Keratinocyte (primary cell): ENCODE measurements around the gene SLC17A5. TPM values are rescaled to one million over a fixed set of nuclear protein-coding genes. Genes with fewer than 3 reads are reported as not detected.

Experiments
- DNase-seq: peaks from one replicate; pipeline ENCODE4 v3.0.0-alpha.2; 2011; ENCODE audit warnings: low read depth, missing footprints, low spot score
- FAIRE-seq: peaks from 2 replicates; lab custom pipeline; 2011; peaks lifted over from hg19 to GRCh38; lab: Jason Lieb, UNC
- H2AFZ ChIP-seq: 2 replicates; pipeline ENCODE4 v1.6.0; 2012; ENCODE audit warnings: low read length, control low read depth, inconsistent platforms; ENCODE audit not compliant: control insufficient read depth
- H3K27ac ChIP-seq: 2 replicates; pipeline ENCODE4 v1.5.1; 2011; ENCODE audit warnings: low read length; ENCODE audit not compliant: control insufficient read depth, insufficient read depth
- H3K27me3 ChIP-seq: 3 replicates; pipeline ENCODE4 v1.6.0; 2011; ENCODE audit warnings: low read length; ENCODE audit not compliant: control insufficient read depth, insufficient read depth; ENCODE audit errors: extremely low read depth
- H3K36me3 ChIP-seq, 2 experiments: 2 replicates in 1 of 2; 3 replicates in 1 of 2; pipeline ENCODE4 v1.5.1; 2011; ENCODE audit warnings: low read length in 2 of 2, mild to moderate bottlenecking in 1 of 2; ENCODE audit not compliant: control insufficient read depth in 2 of 2, insufficient read depth in 2 of 2; ENCODE audit errors: extremely low read depth in 1 of 2
- H3K4me1 ChIP-seq: 3 replicates; pipeline ENCODE4 v1.5.1; 2011; ENCODE audit warnings: low read length; ENCODE audit not compliant: control insufficient read depth, insufficient read depth; ENCODE audit errors: extremely low read depth
- H3K4me2 ChIP-seq: 3 replicates; pipeline ENCODE4 v1.6.0; 2011; ENCODE audit warnings: low read depth, low read length; ENCODE audit not compliant: control insufficient read depth, insufficient read depth; ENCODE audit errors: extremely low read depth
- H3K4me3 ChIP-seq, 3 experiments: fragments of 200-600 bp in 1 of 3; sonication (generic) in 1 of 3; 2 replicates in 2 of 3; 3 replicates in 1 of 3; pipeline ENCODE4 v1.5.1; 2011 to 2016; ENCODE audit warnings: low read length in 3 of 3, mild to moderate bottlenecking in 3 of 3, control low read depth in 2 of 3, inconsistent platforms in 1 of 3, low read depth in 1 of 3, mixed read lengths in 1 of 3, mixed run types in 1 of 3, moderate library complexity in 1 of 3; ENCODE audit not compliant: control insufficient read depth in 2 of 3, insufficient read depth in 2 of 3; ENCODE audit errors: extremely low read depth in 1 of 3
- H3K79me2 ChIP-seq: 2 replicates; pipeline ENCODE4 v1.6.0; 2012; ENCODE audit warnings: low read length; ENCODE audit not compliant: control insufficient read depth, insufficient read depth
- H3K9ac ChIP-seq: 3 replicates; pipeline ENCODE4 v1.6.0; 2011; ENCODE audit warnings: low read length; ENCODE audit not compliant: control insufficient read depth, insufficient read depth; ENCODE audit errors: extremely low read depth
- H3K9me1 ChIP-seq: 3 replicates; pipeline ENCODE4 v1.6.0; 2011; ENCODE audit warnings: low read length; ENCODE audit not compliant: control insufficient read depth, insufficient read depth; ENCODE audit errors: extremely low read depth
- H3K9me3 ChIP-seq: 2 replicates; pipeline ENCODE4 v1.5.1; 2012; ENCODE audit warnings: low read depth, low read length; ENCODE audit not compliant: control insufficient read depth
- H4K20me1 ChIP-seq: 3 replicates; pipeline ENCODE4 v1.6.0; 2011; ENCODE audit warnings: low read length; ENCODE audit not compliant: control insufficient read depth, insufficient read depth; ENCODE audit errors: extremely low read depth
- CTCF ChIP-seq, 3 experiments: IDR thresholded peaks in 1 of 3; conservative IDR thresholded peaks in 1 of 3; optimal IDR thresholded peaks in 1 of 3; 2 replicates in 2 of 3; 3 replicates in 1 of 3; pipeline versions ENCODE3 to v1.5.1; 2011; ENCODE audit warnings: low read length in 3 of 3, mild to moderate bottlenecking in 3 of 3, moderate library complexity in 2 of 3, control low read depth in 1 of 3, inconsistent platforms in 1 of 3; ENCODE audit not compliant: insufficient read depth in 2 of 3; ENCODE audit errors: extremely low read depth in 1 of 3
- EZH2 ChIP-seq: IDR thresholded peaks from one replicate; pipeline ENCODE4 v1.6.1; 2012; ENCODE audit warnings: inconsistent platforms, mild to moderate bottlenecking, low read length, moderate library complexity
- dilution Hi-C: fragments of 300-500 bp; cut with MboI; formaldehyde crosslinking; loops from one replicate; pipeline ENCODE4 v1.7.0; 2020; ENCODE audit warnings: low sequenced_read_pairs; ENCODE audit not compliant: extremely low pct_ligation_motif_present
- polyA plus RNA-seq, 5 experiments: library from polyadenylated mRNA; depleted of rRNA in 3 of 5; stranded (reverse) in 3 of 5; stranded (forward) in 1 of 5; unstranded in 1 of 5; fragments of >200 nt; gene quantifications; 1 replicate in 1 of 5; 2 replicates in 3 of 5; 3 replicates in 1 of 5; pipeline versions ENCODE4 v1.2.1 to v1.2.3, GENCODE V29; 2011 to 2012; ENCODE audit warnings: missing spikeins in 2 of 5, low read depth in 1 of 5, low replicate concordance in 1 of 5

Gene SLC17A5
- polyA plus RNA-seq, 1 donor (not counting 4 experiments of a cell fraction or from before 2014, with no cell fraction given): 8.7 TPM

- Histone ChIP-seq H3K4me1 (peaks cover 30% of the 10 kb centered on the region), H3K4me3 (peak overlapping the region; percentile 36 to 70 (median 69)), H2AFZ (no peak overlapping the region), H3K9me1 (no peaks in the 10 kb centered on the region), H3K36me3 (no peaks in the 10 kb centered on the region), H3K79me2 (no peaks in the 10 kb centered on the region), H3K4me2 (peak overlapping the region; percentile 95), H3K9me3 (no peaks in the 10 kb centered on the region), H3K27me3 (no peaks in the 10 kb centered on the region), H3K27ac (peak overlapping the region; percentile 100), H4K20me1 (no peaks in the 10 kb centered on the region), H3K9ac (peak overlapping the region; percentile 99)
- TF ChIP-seq CTCF (optimal IDR thresholded peaks at IDR 0.05 in 1 of 3, IDR thresholded peaks at IDR 0.05 in 1 of 3, conservative IDR thresholded peaks at IDR 0.05 in 1 of 3; ENCODE audit: extremely low read depth in 1 of 3, insufficient read depth in 2 of 3, low read length in 3 of 3) (no peak), EZH2 (no peak)
- dilution Hi-C loops: no loop called here
- DNase-seq: no peak
- FAIRE-seq: no peak
These were observed 72.5 kb downstream of the SLC17A5 start for GRCh38 chr6:73581293-73581692.

GRCh38 chr6:73580247-73581149 lies 73.3 kb downstream of the SLC17A5 start:
- Histone ChIP-seq H3K9me1 (no peaks in the 10 kb centered on the region), H3K4me1 (peaks cover 22% of the 10 kb centered on the region), H3K9ac (peak overlapping the region; percentile 99), H3K79me2 (no peaks in the 10 kb centered on the region), H3K27me3 (no peaks in the 10 kb centered on the region), H3K4me3 (peak overlapping the region; percentile 36 to 70 (median 69)), H3K4me2 (peak overlapping the region; percentile 95), H3K9me3 (no peaks in the 10 kb centered on the region), H2AFZ (peak overlapping the region; percentile 18), H4K20me1 (no peaks in the 10 kb centered on the region), H3K36me3 (no peaks in the 10 kb centered on the region), H3K27ac (peak overlapping the region; percentile 100)
- DNase-seq (peak; percentile 78), FAIRE-seq (peak; percentile 5)
- no peak for TF ChIP-seq EZH2
- TF ChIP-seq CTCF (optimal IDR thresholded peaks at IDR 0.05 in 1 of 3, IDR thresholded peaks at IDR 0.05 in 1 of 3, conservative IDR thresholded peaks at IDR 0.05 in 1 of 3; ENCODE audit: extremely low read depth in 1 of 3, insufficient read depth in 2 of 3, low read length in 3 of 3): peak; percentile 10 to 59 (median 37)
- dilution Hi-C loops: no loop called here
